Stimulated activated CD8-positive, alpha-beta memory T cell treated with anti-CD3 and anti-CD28 coated beads, Interleukin-4, amount 100 ng/mL, for 24 hours (primary cell): Measurements from ENCODE around the gene FARP1.

Source experiments
- DNase-seq: peaks from one replicate; pipeline ENCODE4 v3.0.0-alpha.2; 2020; ENCODE audit warnings: low read depth

The FARP1 gene

DNA sequence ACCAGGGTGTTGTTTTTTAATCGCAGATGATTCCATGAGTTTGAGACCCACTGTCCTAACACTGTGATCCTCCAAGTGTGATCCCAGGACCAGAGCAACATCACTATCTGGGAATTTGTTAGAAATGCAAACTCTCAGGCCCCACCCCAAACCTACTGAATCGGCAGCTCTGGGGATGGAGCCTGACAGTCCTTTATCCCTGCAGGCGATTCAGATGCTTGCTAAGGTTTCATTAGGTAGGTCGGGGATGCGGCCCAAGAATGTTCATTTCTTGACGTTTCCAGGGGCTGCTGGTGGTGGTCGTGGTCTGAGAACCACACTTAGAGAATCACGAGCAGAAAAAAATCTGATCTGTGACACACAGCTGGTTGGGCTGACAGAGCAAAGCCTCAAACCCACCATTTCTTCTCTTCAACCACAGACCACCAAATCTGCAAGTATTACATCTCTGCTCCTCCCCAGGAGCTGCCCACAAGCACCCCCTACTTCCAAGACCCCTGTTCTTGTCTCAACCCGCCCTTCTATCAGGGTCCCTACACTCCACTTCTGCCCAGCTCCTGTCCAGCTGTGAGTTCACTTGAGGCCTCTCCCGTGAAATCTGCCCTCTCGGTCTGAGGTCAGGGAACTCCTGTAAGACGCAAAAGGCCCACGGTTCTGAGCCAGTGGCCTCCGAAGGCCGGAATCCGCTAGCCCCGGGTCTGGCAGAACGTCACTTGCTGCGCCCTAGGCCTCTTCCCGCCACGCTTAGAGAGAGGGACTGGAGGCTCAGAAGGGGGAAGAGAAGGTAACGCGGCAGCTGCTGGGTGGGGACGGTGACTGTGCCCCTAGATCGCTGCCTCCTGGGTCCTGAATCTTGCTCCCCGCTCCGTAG is 1.1 kb upstream of the FARP1 start:
- no peak for DNase-seq

DNA sequence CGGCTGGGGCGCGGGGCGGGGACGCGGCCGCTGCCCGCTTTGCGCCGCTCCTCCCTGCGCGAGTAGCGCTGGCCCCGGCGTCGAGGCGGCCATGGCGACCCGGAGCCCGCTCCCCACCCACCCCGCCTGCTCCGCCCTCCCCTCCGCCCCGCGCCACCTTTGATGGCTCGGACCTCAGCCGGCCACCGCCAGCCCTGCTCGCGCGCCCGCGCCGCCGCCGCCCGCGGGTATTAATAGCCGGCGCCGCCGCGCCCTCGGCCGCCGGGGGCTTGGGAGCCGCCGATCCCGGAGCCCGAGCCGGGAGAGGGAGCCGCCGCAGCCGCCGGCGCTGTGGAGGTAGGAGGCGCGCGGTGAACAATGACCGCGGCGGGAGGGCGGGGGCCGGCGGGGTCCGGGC is 261 bp downstream of the FARP1 start:
- DNase-seq = no peak

DNA sequence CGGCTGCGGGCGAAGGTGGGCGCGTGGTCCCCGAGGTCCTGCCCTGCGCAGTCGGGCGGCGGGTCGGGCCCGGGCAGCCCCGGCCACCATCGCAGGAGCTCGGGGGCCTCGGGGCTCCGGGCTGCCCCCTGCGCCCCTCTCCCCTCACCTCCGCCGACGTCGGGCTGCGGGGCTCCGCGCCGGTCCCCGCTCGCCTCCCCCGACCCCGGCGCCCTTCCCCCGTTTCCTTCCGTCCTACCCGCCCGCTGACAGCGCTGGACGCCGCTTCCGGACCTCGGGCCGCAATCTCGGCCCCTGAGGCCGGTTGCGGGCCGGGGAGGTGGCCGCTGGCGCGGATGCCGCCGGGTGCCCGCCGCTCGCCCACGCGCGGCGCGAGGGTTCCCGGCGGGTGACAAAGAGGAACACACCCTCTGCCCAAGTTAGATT is 720 bp downstream of the FARP1 start:
- DNase-seq = no peak

DNA sequence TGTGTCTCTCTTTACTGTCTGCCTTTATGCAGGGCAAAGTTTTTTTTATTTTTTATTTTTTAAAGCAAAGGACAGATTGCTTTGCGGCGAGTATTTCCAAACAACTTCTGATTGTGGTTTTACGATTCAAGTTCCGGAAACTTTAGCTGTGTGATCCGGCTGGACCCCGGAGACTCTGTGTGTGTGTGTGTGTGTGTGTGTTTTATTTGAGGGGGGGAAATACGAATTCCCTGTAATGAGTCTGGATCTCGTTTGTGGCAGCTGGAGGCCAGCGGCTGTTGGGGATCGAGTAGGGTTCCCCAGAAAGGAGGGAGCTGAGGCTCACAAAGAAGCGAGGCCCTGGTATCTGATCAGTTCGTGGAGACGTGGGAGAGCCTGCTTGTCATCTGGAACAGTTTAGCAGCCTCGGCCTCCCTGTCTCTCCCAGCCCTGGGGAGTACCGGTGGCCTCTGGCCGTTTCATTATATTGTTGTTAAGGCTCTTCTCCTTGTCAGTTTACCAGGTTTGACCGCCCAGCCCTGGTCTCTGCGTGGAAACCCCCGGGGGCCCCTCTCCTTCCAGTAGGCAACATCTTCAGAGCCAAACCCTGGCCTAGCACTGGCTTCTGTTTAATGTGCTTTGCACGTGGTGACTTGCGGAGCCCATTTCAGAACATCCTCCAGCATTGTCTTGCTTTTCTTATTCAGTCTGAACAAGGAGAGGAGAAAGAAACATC is 1.3 kb downstream of the FARP1 start:
- DNase-seq = no peak

DNA sequence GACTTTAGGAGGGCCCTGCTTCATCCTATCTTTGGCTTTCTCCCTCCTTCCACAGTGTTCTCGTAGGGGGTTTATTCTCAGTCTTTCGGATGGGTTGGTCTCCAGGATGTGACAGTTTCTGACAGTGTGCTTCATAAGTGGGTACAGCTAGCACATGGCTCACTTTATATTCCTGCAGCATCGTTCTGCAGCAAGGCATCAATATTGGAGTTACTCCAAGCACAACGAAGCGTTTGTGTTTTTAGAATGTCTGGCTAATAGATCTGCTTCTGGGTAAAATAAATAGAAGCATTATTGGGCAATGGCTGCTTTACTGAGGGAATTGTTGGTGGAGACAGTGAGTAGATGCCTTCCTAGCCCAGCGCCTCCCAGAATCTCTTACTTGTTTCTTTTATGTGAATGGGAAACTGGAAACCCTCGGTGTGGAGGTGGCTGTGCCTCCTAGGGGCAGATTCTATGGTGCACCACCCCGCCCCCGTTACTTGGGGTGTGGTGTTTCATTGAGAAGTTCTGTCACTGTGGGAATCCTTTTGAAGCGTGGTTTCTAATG is 2.0 kb downstream of the FARP1 start:
- DNase-seq = no peak

DNA sequence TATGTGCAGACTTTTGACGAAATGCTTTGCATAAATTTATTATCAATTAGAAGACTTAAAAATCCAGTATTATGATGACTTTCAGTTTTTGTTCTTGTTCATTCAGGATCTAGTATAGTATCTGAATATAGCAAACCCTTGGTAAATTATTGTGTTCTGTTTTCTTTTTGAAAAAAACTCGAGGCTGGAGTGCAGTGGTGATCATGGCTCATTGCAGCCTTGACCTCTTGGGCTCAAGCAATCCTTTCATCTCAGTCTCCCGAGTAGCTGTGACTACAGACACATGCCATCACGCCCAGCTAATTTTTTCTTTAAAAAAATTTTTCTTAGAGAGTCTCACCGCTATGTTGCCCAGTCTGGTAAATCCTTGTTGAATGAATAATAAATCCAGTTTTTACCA is 4.6 kb downstream of the FARP1 start:
- DNase-seq = no peak

DNA sequence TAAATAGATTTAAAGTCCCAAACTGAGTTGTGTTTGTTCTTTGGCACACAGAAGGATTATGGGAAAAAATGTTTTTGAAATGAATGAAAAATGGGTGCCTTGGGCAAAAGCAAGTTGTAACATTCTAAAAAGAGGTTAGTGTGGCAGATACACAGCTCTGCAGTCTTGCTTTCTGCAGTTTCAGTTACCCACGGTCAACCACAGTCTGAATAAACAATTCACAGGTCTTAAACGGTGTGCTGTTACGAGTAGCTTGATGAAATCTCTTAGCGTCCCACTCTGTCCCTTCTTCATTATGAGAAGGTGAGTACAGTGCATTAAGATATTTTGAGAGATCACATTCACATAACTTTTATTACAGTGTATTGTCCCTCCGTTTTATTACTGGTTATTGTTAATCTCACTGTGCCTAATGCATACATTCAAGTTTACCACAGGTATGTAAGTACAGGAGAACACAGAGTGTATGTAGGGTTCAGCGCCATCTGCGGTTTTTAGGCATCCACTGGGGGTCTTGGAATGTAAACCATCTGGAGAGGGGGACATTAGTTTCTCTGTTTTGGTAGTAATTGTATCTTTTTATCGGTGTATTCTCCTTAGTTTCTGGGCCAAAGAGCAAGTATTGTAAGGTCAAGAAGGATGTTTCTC is 8.1 kb downstream of the FARP1 start:
- no peak for DNase-seq

DNA sequence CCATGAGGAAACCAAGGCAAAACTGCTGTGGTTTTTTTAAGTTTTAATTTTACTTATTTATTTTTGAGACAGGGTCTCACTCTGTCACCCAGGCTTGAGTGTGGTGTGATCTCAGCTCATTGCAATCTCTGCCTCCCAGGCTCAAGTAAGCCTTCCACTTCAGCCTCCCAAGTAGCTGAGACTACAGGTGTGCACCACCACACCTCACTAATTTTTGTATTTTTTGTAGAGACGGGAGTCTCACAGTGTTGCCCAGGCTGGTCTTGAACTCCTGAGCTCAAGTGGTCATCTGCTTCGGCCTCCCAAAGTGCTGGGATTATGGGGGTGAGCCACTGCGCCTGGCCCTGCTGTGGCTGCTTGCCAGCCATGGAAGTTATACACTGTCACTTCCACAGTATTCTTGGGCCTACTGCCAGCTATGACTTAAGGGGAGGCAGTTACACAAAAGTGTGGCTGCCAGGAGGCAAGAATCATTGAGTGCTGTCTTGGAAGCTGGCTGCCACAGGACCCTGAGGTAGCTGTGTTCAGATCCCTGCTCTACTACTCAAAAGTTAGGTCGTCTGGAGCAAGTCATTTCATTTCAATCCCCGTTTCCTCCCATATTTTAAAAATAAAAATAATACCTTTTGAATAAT is 12.7 kb downstream of the FARP1 start:
- no peak for DNase-seq

DNA sequence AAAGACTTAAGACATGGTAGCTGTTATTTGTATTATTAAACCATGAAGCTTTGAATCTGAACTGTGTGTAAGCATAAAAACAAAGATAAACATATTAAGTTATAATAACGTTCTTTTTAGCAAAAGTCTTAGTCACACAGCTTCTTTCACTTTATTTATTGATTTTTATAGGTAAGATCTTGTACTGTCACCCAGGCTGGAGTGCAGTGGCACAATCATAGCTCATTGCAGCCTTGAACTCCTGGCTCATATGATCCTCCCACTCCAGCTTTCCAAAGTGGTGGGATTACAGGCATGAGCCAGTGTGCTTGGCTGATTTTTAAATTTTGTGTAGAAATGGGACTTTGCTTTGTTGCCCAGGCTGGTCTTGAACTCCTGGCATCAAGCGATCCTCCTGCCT is 13.4 kb downstream of the FARP1 start:
- no peak for DNase-seq

DNA sequence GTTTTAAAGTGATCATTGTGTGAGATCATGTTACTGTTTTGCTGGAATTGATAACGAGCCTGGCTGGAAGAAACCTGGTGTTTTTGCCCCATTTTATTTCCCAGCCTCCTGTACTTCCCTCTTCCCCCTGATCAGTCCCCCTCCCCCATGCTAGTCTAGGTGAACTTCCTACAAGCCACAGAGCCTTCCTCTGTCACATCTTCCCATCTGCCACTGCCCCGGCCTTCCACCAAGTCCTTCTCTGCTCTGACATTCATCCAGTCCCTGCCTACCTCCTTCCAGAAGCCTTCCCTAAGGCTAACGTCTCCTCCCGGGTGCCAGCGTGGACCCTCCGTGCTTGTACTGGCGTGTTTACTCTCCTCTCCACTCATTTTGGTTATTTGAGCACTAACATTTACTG is 14.3 kb downstream of the FARP1 start:
- no peak for DNase-seq

DNA sequence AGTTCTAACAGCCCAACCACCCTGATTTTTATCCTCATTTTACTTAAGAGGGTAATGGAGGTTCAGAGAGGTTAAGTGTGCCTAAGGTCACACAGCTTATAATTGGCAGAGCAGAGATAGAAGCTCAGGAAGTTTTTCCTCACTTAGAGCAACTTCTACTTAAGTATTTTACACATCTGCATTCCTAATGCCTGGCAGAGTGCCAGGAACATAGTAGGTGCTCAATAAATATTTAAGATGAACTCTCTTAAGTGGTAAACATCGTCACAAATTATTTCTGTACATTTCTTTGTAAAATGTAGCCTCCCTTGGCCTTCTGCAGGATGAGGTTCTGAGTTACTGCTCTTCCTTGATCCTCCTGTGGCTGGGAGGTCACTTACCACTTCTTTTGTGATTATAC is 14.7 kb downstream of the FARP1 start:
- DNase-seq = no peak

DNA sequence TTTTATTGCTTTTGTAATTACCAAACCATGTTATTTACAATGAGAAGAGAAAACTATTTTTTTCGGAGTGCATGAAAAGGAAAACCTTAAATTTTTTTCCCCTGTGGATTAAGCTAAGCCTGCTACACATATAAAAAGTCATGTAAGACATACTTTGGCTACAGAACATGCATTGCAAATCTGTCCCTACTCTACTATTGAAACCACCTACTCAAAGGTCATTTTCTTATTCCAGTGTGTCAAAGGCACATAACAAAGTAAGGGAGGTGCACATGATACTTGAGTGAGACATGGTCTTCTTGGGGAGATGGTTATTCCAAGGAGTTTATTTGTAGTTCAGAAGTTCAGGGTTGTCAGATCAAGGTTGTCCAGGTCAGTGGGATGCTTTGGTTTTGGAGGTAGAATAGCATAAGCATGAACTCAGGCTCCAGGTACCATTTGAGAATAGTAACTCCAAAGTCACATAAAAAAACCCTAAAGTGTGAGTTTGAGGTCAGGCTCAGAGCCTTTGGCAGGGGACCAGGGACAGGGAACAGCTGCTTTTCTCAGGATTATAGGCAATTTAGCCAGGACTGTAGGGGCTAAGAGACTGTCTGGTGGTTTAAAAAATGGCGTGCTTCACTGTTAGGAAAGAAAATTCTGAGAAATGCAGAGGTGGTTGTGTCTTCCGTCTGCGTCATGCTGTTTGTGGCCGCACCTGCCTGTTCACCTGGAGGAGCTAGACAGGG is 15.4 kb downstream of the FARP1 start:
- DNase-seq = no peak

DNA sequence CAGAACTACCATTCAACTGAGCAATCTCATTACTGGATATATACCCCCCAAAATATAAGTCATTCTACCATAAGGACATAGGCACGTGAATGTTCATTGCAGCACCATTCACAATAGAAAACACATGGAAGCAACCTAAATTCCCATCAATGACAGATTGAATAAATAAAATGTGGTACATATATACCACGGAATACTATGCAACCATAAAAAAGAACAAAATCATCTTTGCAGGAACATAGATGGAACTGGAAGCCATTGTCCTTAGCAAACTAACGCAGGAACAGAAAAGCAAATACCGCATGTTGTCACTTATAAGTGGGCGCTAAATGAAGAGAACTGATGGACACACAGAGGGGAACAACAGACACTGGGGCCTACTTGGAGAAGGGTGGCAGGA is 20.0 kb downstream of the FARP1 start:
- no peak for DNase-seq

DNA sequence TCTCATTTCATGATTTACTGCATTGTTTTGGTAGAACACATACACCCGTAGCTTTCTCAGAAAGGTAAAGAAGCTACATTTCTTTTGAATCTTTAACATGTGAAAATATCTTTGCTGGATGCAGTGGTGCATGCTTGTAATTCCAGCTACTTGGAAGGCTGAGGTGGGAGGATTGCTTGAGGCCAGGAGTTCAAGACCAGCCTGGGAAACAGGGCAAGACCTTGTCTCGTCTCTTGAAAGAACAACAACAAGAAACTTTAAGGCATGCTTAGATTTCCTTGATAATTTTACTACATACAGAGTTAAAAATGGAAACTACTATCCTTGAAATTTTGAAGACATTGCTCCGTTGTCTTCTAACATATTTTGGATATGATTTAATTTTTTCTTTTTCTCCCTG is 26.4 kb downstream of the FARP1 start:
- DNase-seq = no peak

DNA sequence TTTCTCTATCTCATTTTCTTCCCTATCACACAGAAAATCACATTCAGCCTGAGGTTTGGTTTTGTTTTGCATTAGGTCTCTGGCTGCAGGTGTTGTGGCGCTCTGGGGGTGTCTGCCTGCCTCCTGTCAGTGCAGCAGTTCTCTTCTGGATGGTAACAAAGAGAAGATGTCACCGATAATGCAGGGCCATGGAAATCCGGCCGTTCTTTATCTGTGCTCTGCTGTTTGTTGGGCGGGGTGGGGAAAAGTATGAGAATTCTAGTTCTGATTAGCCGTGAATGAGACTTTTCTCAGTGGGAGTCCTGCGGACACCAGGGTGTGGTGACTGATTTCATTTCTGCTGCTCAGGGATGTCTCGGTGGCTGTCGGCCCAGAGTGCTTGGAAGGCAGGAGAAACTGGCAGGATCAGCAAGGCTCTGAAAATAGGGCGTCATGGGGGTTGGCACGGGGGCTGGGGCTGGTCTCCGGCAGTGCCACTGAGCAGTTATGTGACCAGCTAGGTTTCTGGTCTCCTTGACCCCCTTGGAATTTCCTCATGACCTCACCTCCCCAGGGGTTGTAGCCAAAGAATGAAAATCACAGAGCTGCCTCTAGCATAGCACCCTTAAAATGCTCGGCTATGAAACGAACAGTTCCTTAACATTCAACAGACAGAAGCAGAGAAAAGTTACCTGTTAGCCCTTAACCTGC is 29.2 kb downstream of the FARP1 start:
- DNase-seq = no peak

DNA sequence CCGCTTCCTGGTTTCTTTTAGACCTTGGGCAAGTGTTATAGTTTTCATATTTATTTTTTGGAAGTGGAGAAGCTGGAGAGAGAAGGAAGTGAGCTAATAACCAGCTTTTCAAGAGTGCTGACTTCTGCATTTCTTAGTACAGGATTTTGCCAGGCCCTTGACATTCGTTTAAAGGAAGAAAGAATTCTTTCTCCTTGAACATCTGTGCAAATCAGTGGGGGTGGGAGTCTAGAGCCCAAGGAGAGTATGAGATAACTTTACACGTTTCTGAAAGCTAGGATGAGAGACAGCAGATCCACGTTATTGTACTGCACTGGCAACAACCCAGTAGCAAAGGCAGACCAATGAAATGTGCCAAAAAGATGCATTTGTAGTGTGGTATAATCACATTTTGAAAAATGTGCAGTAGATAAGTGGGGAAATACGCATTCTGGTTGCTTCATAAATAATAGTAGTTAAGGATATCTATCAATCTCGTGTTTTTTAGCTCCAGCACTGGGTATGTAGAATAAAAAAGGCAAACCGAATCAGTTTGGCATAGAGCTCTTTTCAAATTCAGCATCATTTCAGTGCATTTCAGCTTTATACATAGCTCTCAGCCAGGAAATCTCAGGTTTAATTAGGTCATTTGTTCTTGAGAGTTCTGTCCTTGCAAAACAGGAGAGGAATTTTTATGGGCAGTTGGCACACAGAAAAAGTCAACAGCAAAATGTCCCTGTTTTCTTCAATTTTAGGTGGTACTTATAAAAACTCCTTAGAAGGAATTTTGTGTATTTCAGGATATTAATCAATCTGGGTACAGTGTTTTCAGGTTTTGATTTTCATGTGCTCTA is 29.9 kb downstream of the FARP1 start:
- DNase-seq = no peak

DNA sequence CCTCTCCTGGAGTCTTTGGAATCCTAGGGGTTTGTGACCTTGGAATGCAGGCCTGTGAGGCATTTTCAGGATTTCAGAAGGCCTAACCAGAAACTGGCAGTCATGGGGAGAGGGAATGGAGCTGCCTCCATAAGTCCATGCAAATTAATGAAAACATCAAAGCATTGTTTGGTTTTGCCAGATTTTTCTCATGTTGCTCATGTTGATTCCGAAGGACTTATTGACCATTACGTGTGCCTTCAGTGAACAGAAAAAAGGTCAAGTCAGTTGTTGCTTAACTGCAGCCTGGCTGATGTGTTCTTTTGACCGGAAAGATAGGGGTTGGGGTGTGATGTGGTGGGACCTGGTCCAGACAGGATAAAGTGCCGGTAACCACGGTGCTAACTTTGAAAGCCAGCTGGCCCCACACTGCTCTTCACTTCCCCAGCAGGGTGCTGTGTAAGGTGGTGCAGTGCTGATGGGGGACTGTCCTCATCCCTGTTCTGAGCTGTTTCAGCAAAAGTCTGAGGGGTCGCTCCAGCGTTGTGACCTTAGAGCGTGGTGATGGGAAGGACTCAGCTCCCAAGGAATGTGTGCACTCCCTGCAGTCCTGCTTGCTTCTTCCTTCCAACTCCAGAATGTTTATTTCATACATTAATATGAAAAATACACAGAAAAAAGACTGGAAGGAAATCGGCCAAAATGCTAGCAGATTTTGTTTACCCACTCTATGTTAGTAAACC is 30.7 kb downstream of the FARP1 start:
- DNase-seq = no peak

DNA sequence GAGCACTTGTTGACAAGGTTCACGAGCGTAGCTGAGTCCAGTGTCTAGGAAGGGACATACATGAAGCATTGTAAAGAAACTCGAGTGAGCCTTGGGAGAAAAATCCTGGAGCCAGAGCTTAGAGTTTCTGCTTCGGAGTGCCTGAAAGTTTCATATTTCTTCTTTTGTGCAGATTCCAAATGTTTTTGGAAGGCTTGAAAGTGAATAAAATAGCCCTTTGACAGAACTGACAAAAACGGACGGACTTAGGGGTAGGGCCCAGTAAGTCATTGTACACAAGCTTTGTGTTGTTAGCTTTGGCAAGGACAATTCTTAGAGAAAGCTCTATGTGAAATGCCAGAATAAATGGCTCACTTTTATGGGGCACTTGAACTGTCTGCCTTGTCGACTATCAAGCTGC is 31.4 kb downstream of the FARP1 start:
- DNase-seq = no peak

DNA sequence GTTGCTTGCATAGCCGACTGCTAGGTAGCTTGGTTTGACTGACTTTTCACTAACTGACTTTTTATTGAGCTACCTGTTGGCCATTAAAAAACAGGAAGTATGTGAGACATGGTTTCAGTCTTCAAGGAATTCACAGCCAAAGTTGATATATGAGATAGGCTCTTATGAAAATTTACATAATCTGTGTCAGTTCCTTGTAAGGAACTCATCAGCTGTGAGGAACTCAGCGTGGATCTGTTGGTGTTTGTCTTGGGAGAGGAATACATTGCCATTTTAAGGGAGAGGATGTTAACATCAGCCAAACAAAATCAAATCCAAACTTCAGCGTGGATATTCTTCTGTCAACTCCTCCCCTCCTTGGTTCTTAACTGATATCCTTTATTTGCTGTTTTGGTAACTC is 32.1 kb downstream of the FARP1 start:
- no peak for DNase-seq
